Tibial artery (tissue), 4 donors: ENCODE data around the gene UPF3A.
"Not testable (repeated sequence)": the region's sequence is repeated elsewhere in the genome, so short reads cannot be mapped to it uniquely, and the experiment has no call there.

Experiments used
- DNase-seq, 2 donors: peaks; one replicate each; pipeline ENCODE4 v3.0.0-alpha.2; 2019
- H3K27ac ChIP-seq, 2 donors: fragments of 200-600 bp; sonication (generic) in 1 of 2; 1 replicate in 1 of 2; 2 replicates in 1 of 2; pipeline ENCODE4 v1.5.1; 2018 to 2019; ENCODE audit warnings: mild to moderate bottlenecking in 1 of 2
- H3K27me3 ChIP-seq, 2 donors: fragments of 200-600 bp; sonication (generic) in 1 of 2; one replicate each; pipeline versions ENCODE4 v1.5.1 to v1.6.0; 2016 to 2019
- H3K36me3 ChIP-seq, 3 donors: fragments of 200-600 bp; sonication (generic) in 2 of 3; one replicate each; pipeline ENCODE4 v1.5.1; 2016 to 2019; ENCODE audit warnings: mild to moderate bottlenecking in 2 of 3
- H3K4me1 ChIP-seq, 4 donors: fragments of 200-600 bp; sonication (generic) in 2 of 4; 1 replicate in 3 of 4; 2 replicates in 1 of 4; pipeline ENCODE4 v1.5.1; 2016 to 2019
- H3K4me3 ChIP-seq, 2 donors: fragments of 200-600 bp; sonication (generic) in 1 of 2; 1 replicate in 1 of 2; 2 replicates in 1 of 2; pipeline ENCODE4 v1.5.1; 2018 to 2019; ENCODE audit warnings: mild to moderate bottlenecking in 2 of 2
- H3K9me3 ChIP-seq, 3 donors: fragments of 200-600 bp; sonication (generic) in 1 of 3; one replicate each; pipeline ENCODE4 v1.5.1; 2016 to 2019
- intact Hi-C: fragments of 100-400 bp; cut with DNase I; formaldehyde crosslinking; loops from one replicate; pipeline ENCODE4 v1.15.0; 2023; ENCODE audit warnings: low total_unique reads
- TF ChIP-seq, protein P1 (sequence below), 2 experiments: fragments of 200-600 bp in 1 of 2; fragments of 450-650 bp in 1 of 2; IDR thresholded peaks; one replicate each; pipeline ENCODE4 v1.5.1; 2017 to 2019; ENCODE audit warnings: antibody characterized with exemption in 2 of 2, mild to moderate bottlenecking in 1 of 2, moderate library complexity in 1 of 2

Gene UPF3A

DNA sequence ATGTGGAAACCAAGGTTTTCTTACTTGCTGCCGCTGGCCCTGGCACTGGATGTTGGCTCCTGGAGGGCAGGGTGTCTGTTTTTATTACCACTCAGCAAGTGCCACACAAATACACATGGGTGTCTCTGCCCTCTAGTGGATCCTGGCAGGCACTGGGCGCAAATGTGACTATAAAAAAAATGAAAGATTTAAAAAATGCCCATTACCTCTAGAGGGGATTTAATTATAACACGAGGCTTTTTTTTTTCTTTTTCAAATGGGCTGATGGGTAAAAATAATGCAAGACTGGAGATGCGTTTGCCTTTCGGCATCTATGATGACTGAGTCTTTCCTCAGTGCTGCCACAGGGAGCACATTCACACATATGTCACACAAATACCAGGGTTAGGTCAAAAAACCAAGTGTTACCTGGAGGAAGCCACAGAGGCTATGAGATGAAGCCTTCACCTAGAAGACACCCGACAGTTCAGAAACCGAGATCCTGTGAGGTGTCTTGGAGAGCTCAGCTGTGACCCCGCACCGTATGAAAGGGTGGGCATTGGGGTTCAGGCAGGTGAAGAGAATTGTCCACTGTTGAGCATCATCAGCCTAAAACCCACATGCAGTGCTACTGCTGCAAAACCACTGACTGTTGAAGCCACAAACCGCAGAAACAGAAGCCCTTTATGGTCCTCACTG, 58.6 kb downstream of the UPF3A start:
- TF ChIP-seq, protein P1, sequence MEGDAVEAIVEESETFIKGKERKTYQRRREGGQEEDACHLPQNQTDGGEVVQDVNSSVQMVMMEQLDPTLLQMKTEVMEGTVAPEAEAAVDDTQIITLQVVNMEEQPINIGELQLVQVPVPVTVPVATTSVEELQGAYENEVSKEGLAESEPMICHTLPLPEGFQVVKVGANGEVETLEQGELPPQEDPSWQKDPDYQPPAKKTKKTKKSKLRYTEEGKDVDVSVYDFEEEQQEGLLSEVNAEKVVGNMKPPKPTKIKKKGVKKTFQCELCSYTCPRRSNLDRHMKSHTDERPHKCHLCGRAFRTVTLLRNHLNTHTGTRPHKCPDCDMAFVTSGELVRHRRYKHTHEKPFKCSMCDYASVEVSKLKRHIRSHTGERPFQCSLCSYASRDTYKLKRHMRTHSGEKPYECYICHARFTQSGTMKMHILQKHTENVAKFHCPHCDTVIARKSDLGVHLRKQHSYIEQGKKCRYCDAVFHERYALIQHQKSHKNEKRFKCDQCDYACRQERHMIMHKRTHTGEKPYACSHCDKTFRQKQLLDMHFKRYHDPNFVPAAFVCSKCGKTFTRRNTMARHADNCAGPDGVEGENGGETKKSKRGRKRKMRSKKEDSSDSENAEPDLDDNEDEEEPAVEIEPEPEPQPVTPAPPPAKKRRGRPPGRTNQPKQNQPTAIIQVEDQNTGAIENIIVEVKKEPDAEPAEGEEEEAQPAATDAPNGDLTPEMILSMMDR (IDR thresholded peaks at IDR 0.05), result peak; percentile 39 to 55

DNA sequence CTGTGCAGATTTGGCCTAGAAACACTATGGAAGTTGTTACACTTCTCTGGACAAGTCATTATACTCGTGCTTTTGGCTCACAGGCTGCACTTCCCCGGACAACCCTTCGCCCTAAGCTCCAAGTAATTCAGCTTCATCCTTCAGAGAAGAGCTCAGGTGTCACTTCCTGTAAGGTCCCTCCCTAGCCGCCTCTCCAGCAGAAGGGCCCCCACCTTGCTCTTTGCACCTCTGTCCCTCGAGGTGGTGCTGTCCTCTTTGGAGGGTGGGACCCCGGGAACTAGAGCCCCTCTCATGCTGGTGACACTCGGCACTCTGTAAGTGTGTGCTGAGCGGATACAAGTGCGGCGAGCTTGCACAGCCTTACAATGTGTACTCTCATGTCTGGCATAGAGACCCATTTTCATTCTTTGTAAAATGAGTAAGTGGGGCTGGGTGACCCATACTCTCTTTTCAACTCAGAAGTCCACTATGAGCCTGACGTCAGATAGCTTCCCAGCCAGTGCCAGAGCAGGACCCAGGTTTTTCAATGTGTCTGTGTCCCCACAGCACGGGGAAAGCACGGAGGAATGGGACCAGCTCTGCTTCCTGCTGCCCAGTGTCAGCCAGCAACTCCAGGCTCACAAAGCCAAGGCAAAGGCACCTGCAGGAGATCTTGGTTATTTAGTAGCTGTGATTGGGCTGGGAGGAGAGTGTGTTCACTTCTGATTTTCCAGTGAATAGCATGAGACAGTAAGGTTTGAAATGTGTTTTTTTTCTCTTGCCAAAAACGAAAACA, 59.8 kb downstream of the UPF3A start:
- H3K27me3 ChIP-seq, result peaks cover 0 to 8% of the 10 kb centered on the region in 2 donors
- no peaks in the 10 kb centered on the region for H3K4me1 ChIP-seq
- TF ChIP-seq, protein P1 (IDR thresholded peaks at IDR 0.05), result no peak
- intact Hi-C loops, result no loop called here
- no peak overlapping the region for H3K27ac ChIP-seq
- DNase-seq, result no peak
- no peak overlapping the region for H3K4me3 ChIP-seq
- no peaks in the 10 kb centered on the region for H3K9me3 ChIP-seq
- H3K36me3 ChIP-seq, result no peaks in the 10 kb centered on the region

More for the DNA sequence above, 58.6 kb downstream of the UPF3A start:
- Histone ChIP-seq H3K4me1 (no peaks in the 10 kb centered on the region), H3K27ac (no peak overlapping the region), H3K27me3 (peaks cover 0 to 8% of the 10 kb centered on the region in 2 donors), H3K9me3 (no peaks in the 10 kb centered on the region), H3K4me3 (no peak overlapping the region), H3K36me3 (no peaks in the 10 kb centered on the region)
- intact Hi-C loops, result no loop called here
- no peak for DNase-seq

DNA sequence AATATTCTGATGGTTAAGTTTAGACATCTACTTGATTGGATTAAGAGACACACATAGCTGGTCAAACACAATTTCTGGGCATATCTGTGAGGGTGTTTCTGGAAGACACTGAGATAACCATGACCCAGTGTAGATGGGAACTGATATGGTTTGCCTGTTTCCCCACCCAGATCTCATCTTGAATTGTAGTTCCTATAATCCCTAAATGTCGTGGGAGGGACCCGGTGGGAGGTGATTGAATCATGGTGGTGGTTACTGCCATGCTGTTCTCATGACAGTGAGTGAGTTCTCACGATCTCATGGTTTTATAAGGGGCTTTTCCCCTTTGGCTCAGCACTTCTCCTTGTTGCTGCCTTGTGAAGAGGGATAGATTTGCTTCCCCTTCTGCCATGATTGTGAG, 65.9 kb downstream of the UPF3A start:
- H3K36me3 ChIP-seq, H3K9me3 ChIP-seq, H3K27ac ChIP-seq, H3K4me1 ChIP-seq, H3K4me3 ChIP-seq, intact Hi-C loops, H3K27me3 ChIP-seq, DNase-seq: not testable (repeated sequence)

DNA sequence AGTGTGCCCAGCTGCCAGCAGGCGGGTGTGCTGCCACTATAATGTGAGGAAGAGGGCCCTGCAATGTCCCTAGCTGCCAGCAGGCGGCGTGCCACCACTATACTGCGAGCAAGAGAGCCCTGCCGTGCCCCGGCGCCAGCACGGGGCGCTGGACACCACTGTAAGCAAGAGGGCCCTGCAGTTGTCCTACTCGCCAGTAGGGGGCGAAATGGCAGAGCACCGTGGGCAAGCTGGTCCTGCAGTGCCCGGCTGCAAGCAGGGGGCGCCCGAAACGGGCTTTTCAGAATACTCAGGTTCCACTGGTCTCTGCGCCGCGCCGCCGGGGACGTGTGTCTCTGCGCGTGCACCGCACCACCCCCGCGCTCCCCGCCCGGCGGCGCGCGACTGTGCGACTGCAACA, 71.4 kb downstream of the UPF3A start:
- intact Hi-C loops, DNase-seq, H3K4me3 ChIP-seq, H3K36me3 ChIP-seq, H3K4me1 ChIP-seq, H3K9me3 ChIP-seq, H3K27ac ChIP-seq, H3K27me3 ChIP-seq: not testable (repeated sequence)
- TF ChIP-seq, protein P1 (IDR thresholded peaks at IDR 0.05), result peak; percentile 20 to 22

DNA sequence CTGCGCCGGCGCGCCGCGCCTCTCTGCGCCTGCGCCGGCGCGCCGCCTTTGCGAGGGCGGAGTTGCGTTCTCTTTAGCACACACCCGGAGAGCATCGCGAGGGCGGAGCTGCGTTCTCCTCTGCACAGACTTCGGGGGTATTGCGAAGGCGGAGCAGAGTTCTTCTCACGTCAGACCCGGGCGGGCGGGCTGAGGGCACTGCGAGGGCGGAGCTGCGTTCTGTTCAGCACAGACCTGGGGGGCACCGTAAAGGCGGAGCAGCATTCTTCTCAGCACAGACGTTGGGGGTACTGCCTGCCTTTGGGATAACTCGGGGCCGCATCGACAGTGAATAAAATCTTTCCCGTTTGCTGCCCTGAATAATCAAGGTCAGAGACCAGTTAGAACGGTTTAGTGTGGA, 72.0 kb downstream of the UPF3A start:
- H3K27me3 ChIP-seq, intact Hi-C loops, H3K4me1 ChIP-seq, H3K36me3 ChIP-seq, H3K9me3 ChIP-seq, H3K4me3 ChIP-seq, DNase-seq, H3K27ac ChIP-seq: not testable (repeated sequence)
